ENCODE results near the gene PAN3. TPM values are rescaled to one million over a fixed set of nuclear protein-coding genes. Genes with fewer than 3 reads are reported as not detected.
A peak's percentile ranks its signal among the peaks of the same experiment; 100 is the strongest.

PAN3 gene
- total RNA-seq, 1 experiment from 2014 or later: 14.1 TPM

- DNase-seq (ENCODE audit: low read depth): no peak
Observed at GRCh38 chr13:28204690-28205443, 66.5 kb downstream of the PAN3 start.

DNA sequence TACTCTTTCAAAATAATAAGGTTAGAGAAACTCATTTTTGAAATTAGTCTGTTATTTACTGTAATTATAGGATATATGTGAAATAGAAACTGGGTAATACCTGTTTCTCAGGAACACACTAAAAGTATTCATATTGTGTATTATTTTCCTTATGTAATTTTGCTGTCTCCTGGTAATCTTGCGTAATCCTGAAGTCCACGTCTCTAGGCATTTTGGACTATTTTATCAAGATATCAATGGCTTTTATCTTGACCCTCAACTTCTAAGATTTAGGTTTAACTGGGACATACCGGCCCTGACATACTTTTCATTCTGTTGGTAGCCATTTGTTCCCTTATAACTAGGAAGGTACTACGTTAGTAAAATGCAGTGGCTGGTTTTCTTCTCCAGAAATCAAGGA is 80.3 kb downstream of the PAN3 start:
- no peak for DNase-seq (ENCODE audit: low read depth)

- no peak for DNase-seq (ENCODE audit: low read depth)
Observed at GRCh38 chr13:28219408-28220099, 81.2 kb downstream of the PAN3 start.

GRCh38 chr13:28220166-28220565 is 81.8 kb downstream of the PAN3 start:
- no peak for DNase-seq (ENCODE audit: low read depth)

- DNase-seq (ENCODE audit: low read depth): no peak
Observed at GRCh38 chr13:28229522-28230411, 91.4 kb downstream of the PAN3 start.

- no peak for DNase-seq (ENCODE audit: low read depth)
Observed at GRCh38 chr13:28231642-28232041, 93.3 kb downstream of the PAN3 start.

DNA sequence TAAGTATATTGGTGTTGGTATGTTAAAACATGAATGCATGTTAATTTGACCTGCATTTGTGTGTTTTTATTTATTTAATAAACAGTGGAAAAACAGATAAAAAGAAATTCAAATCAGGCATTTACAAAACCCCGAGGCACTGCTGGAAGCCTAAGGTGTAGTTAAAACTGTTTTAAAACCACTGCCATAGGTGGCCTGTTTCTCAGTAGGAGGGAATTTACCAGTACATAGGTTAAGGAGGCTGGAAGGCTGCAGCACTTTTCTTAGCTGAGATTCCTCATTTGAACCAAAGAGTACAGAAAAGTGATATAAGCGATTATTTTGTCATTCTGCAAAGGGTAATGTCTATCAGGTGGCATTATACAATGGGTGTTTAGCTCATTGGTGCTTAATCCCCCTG is 99.6 kb downstream of the PAN3 start:
- DNase-seq (ENCODE audit: low read depth): no peak

DNA sequence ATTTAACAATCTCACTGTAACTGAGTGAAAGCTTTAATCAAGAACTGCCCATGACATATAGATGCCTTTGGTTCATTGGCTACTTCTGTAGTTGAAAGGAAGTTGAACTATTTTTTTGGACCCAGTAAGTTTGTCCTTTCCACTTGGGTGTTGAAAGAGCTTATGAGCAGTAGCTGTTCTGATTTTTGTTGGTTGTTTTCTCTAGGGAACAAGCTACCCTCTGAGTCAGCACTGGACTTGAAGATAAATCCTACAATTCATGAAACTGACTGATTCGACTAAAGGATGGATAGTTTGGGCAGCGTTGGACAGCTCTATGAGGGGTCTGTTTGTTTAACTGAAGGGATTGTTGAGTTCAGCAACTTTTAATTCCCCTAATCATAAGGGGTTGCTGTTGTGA is 101.0 kb downstream of the PAN3 start:
- no peak for DNase-seq (ENCODE audit: low read depth)

DNA sequence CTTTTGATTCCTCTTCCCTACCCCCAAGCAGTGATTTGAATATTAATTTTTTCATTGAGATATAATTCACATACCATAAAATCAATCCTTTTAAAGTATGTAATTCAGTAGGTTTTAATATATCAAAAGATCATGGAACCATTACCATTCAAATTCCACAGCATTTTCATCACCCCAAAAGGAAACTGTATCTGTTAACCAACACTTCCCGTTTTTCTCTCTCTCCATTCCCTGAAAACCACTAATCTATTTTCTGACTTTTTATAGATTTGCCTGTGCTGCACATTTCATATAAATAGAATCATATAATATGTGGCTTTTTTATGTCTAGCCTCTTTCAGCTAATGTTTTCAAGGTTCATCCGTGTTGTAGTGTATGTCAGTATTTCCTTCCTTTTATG is 107.1 kb downstream of the PAN3 start:
- no peak for DNase-seq (ENCODE audit: low read depth)

- DNase-seq (ENCODE audit: low read depth): peak; percentile 1
Observed at GRCh38 chr13:28246891-28247290, 108.5 kb downstream of the PAN3 start.

GRCh38 chr13:28248080-28248479 is 109.7 kb downstream of the PAN3 start:
- no peak for DNase-seq (ENCODE audit: low read depth)

GRCh38 chr13:28250542-28250941 is 112.2 kb downstream of the PAN3 start:
- DNase-seq (ENCODE audit: low read depth): no peak

- no peak for DNase-seq (ENCODE audit: low read depth)
Observed at GRCh38 chr13:28251466-28251865, 113.1 kb downstream of the PAN3 start.

GRCh38 chr13:28252547-28252946 is 114.2 kb downstream of the PAN3 start:
- no peak for DNase-seq (ENCODE audit: low read depth)

DNA sequence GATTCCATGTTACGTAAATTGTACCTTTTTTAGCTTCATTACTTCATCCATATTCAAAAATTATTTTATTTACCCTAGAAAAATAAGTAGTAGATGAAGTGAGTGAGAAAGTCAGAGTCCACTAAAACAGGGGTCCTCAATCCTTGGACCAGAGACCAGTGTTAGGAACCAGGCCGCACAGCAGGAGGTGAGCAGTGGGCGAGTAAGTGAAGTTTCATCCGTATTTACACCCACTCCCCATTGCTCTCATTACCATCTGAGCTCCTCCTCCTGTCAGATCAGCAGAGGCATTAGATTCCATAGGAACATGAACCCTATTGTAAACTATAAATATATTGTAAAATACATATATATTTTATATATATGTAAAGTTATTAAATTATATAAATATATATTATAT is 119.0 kb downstream of the PAN3 start:
- no peak for DNase-seq (ENCODE audit: low read depth)

DNA sequence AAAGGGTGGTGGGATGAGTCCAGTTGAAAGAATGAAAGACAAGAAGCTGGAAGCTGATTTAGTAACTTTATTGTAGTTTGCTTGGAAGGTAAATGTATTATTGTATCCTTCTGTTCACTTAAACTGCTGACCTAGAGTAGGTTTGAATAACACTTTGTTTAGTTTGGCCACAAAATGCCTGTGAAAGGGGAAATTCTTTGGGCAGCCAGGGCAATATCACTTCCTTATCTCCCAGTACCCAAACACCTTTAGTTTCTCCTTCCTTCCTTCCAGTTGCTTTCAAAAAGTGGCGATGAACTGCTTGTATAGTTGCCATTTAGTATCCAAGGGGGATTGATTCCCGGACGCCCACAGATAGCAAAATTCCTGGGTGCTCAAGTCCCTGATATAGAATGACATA is 120.1 kb downstream of the PAN3 start:
- no peak for DNase-seq (ENCODE audit: low read depth)

- DNase-seq (ENCODE audit: low read depth): no peak
Observed at GRCh38 chr13:28267497-28267896, 129.2 kb downstream of the PAN3 start.

DNA sequence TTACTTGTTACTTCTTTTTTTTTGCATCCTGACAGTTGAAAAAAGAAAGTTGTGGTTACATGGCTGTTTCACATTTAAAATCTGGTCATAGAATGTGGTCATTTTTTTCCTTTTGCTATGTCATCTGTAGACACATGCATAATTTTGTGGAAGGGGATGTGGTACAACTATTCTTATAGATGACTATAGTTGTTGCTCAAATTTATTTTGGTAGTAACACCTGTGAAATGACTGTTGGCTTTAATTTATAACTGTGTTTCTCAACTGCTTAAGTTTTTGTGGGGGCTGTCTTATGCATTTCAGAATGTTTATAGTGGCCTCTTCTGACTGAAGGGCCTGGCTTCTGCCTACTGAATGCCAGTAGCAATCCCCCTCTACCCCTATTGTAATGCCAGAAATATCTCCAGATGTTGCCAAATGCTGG is 130.5 kb downstream of the PAN3 start:
- no peak for DNase-seq (ENCODE audit: low read depth)

DNA sequence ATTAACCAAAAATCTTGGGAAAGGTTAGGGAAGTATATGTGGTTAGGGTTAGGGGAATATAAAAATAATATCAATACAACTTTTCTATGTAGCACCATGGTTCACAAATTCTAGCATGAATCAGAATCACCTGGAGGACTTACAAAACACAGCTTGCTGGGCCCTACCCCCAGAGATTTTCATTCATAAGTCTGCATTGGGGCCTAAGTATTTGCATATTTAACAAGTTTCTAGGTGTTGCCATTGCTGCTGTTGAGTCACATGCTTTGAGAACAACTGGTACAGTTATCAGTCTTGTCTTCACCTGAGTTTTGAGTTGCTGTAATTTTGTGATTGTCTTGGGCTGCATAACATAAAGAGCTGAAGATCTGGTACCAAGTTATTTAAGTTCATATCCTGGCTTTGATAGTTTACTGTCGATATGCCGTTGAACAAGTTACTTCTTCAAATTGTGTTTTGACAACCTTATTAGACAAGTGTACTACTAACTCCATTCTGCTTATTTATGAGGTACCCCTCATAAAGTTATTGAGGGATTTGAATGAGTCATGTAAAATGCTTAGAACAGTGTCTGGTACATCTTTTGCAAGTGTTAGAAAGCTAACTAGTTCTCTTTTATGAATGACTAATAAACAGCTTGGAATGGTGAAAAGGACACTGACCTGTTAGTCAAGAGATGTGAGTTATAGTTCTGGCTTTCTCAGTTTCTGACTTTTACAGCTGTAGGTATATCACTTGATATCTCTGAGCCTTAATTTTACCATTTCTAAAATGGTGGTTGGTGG is 132.9 kb downstream of the PAN3 start:
- no peak for DNase-seq (ENCODE audit: low read depth)

- no peak for DNase-seq (ENCODE audit: low read depth)
Observed at GRCh38 chr13:28273919-28274318, 135.6 kb downstream of the PAN3 start.

GRCh38 chr13:28282451-28282850 is 144.1 kb downstream of the PAN3 start:
- DNase-seq (ENCODE audit: low read depth): no peak
